ENCODE data around the gene NEB. TPM values are rescaled to one million over a fixed set of nuclear protein-coding genes. Genes with fewer than 3 reads are reported as not detected.

Gene NEB
- total and polyA plus RNA-seq, 7 donors: 796 to 7,790 (median 2,020) TPM

DNA sequence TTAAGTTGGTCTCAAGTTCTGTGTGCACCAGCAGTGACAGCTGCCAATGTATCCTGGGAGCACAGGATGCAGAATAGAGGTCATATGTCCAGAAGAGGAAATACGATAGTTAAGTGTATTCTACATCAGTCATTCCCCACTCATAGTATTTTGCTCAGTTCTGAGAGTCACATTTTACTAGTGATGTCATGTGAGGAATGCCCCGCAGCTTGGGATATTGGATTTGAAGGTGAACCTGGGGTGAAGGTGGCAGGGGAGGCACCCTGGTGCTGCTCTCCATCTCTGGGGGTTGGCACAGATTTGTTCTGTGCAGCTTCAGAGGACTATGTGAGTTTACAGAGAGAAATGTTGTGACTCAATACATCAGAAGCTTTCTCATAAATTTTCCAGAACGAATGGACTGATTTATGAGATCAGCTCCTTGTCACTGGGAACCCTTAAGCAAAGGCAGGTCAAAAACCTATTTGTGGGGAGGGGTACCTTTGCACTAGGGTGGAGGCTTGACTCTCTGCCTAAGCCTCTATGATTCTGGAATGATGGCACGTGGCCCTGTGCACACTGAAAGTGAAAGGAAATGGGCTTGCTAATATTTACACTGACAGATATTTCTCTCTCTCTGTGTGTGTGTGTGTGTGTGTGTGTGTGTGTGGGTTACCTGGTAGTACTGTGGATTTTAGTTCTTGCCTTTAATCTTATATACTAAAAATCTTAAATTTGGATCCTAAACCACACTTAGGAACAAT, 95.9 kb downstream of the NEB start:
- ATAC-seq (peak; percentile 53 to 69 (median 65)), DNase-seq (no peak)
- Histone ChIP-seq H3K4me3 (no peak overlapping the region), H3K27ac (peak overlapping the region; percentile 74), H3K36me3 (ENCODE audit: insufficient read depth in 1 of 2, low read depth in 1 of 2) (peaks cover 4 to 100% of the 10 kb centered on the region in 2 donors), H3K9me3 (no peaks in the 10 kb centered on the region), H3K27me3 (ENCODE audit: insufficient read depth in 3 of 3, low read length in 2 of 3) (no peaks in the 10 kb centered on the region), H3K4me1 (peaks cover 24% of the 10 kb centered on the region)
- TF ChIP-seq, protein P1, sequence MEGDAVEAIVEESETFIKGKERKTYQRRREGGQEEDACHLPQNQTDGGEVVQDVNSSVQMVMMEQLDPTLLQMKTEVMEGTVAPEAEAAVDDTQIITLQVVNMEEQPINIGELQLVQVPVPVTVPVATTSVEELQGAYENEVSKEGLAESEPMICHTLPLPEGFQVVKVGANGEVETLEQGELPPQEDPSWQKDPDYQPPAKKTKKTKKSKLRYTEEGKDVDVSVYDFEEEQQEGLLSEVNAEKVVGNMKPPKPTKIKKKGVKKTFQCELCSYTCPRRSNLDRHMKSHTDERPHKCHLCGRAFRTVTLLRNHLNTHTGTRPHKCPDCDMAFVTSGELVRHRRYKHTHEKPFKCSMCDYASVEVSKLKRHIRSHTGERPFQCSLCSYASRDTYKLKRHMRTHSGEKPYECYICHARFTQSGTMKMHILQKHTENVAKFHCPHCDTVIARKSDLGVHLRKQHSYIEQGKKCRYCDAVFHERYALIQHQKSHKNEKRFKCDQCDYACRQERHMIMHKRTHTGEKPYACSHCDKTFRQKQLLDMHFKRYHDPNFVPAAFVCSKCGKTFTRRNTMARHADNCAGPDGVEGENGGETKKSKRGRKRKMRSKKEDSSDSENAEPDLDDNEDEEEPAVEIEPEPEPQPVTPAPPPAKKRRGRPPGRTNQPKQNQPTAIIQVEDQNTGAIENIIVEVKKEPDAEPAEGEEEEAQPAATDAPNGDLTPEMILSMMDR (IDR thresholded peaks at IDR 0.05): no peak
- intact Hi-C loops (cut with DNase I): no loop called here
- WGBS, 3 donors: 13 to 25% (median 15%) methylated on average over 4 of the region's 4 CpGs

DNA sequence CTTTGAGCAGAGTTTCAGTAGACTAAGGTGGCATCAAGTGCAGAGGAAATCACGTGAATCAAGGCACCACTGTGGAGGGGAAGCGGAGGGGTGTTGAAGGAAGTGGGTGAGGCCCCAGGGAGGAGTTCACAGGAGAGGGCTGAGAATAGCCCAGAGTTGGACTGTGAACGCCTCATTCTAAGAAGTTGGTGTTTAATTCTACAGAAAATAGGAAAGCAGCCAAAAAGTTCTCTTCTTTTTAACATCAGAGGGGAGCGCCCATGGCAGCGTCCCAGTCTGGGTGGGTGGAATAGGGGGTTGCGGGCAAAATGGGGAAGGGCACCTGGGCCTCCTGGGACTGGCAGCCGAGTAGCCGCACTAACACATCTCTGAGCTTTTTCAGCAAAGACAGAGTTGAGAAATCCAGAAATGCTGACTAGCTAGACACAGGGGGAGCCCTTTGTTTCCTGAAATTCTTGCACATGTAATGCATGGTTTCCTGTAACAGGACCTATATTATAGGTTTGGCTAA, 97.0 kb downstream of the NEB start:
- no peak for ATAC-seq
- no peak overlapping the region for H3K4me3 ChIP-seq
- no peaks in the 10 kb centered on the region for H3K9me3 ChIP-seq
- 60 to 69% (median 65%) methylated on average over 8 of the region's 8 CpGs for WGBS, 3 donors
- intact Hi-C loops (cut with DNase I): no loop called here
- peaks cover 26% of the 10 kb centered on the region for H3K4me1 ChIP-seq
- DNase-seq: no peak
- TF ChIP-seq, protein P1 (IDR thresholded peaks at IDR 0.05): no peak
- H3K36me3 ChIP-seq (ENCODE audit: insufficient read depth in 1 of 2, low read depth in 1 of 2): peaks cover 4 to 100% of the 10 kb centered on the region in 2 donors
- H3K27me3 ChIP-seq (ENCODE audit: insufficient read depth in 3 of 3, low read length in 2 of 3): no peaks in the 10 kb centered on the region
- H3K27ac ChIP-seq: peak overlapping the region; percentile 74

GRCh38 chr2:151634736-151635467, 99.4 kb downstream of the NEB start:
- H3K27me3 ChIP-seq (ENCODE audit: insufficient read depth in 3 of 3, low read length in 2 of 3): no peaks in the 10 kb centered on the region
- H3K4me3 ChIP-seq: no peak overlapping the region
- peaks cover 40% of the 10 kb centered on the region for H3K4me1 ChIP-seq
- TF ChIP-seq, protein P1 (IDR thresholded peaks at IDR 0.05): no peak
- ATAC-seq (no peak), DNase-seq (no peak)
- intact Hi-C loops (cut with DNase I): no loop called here
- H3K36me3 ChIP-seq (ENCODE audit: insufficient read depth in 1 of 2, low read depth in 1 of 2): peaks cover 4 to 100% of the 10 kb centered on the region in 2 donors
- H3K27ac ChIP-seq: peak overlapping the region; percentile 44
- WGBS, 3 donors: 72 to 89% (median 77%) methylated on average over 4 of the region's 4 CpGs
- H3K9me3 ChIP-seq: no peaks in the 10 kb centered on the region

GRCh38 chr2:151632993-151633565, 101.2 kb downstream of the NEB start:
- WGBS, 3 donors: 17 to 37% (median 29%) methylated on average over 1 of the region's 1 CpG
- peaks cover 37% of the 10 kb centered on the region for H3K4me1 ChIP-seq
- H3K4me3 ChIP-seq: no peak overlapping the region
- peak in 1 of 4 donors; percentile 25 for ATAC-seq
- TF ChIP-seq, protein P1 (IDR thresholded peaks at IDR 0.05): no peak
- DNase-seq: no peak
- H3K27ac ChIP-seq: peak overlapping the region; percentile 44
- H3K36me3 ChIP-seq (ENCODE audit: insufficient read depth in 1 of 2, low read depth in 1 of 2): peaks cover 4 to 100% of the 10 kb centered on the region in 2 donors
- intact Hi-C loops (cut with DNase I): no loop called here
- H3K27me3 ChIP-seq (ENCODE audit: insufficient read depth in 3 of 3, low read length in 2 of 3): no peaks in the 10 kb centered on the region
- H3K9me3 ChIP-seq: no peaks in the 10 kb centered on the region

Measured in psoas muscle (tissue), 8 donors.